Suprapubic skin (tissue), 4 donors: ENCODE measurements around the gene SMG6. TPM values are rescaled to one million over a fixed set of nuclear protein-coding genes. Genes with fewer than 3 reads are reported as not detected.

Experiments used
- DNase-seq, 2 donors: peaks; one replicate each; pipeline ENCODE4 v3.0.0-alpha.2; 2019; ENCODE audit warnings: low spot score in 2 of 2
- H3K27ac ChIP-seq: fragments of 200-600 bp; sonication (generic); one replicate; pipeline ENCODE4 v1.5.1; 2019
- H3K27me3 ChIP-seq: fragments of 200-600 bp; sonication (generic); one replicate; pipeline ENCODE4 v1.5.1; 2019
- H3K36me3 ChIP-seq: fragments of 200-600 bp; sonication (generic); one replicate; pipeline ENCODE4 v1.5.1; 2019
- H3K4me1 ChIP-seq: fragments of 200-600 bp; sonication (generic); one replicate; pipeline ENCODE4 v1.5.1; 2019
- H3K4me3 ChIP-seq: fragments of 200-600 bp; sonication (generic); one replicate; pipeline ENCODE4 v1.5.1; 2019; ENCODE audit warnings: mild to moderate bottlenecking
- H3K9me3 ChIP-seq: fragments of 200-600 bp; sonication (generic); one replicate; pipeline ENCODE4 v1.5.1; 2019
- CTCF ChIP-seq, 2 donors: fragments of 200-600 bp in 1 of 2; fragments of 450-650 bp in 1 of 2; sonication (generic) in 1 of 2; IDR thresholded peaks; one replicate each; pipeline ENCODE4 v1.5.1; 2016 to 2019; ENCODE audit warnings: antibody characterized with exemption in 2 of 2, mild to moderate bottlenecking in 1 of 2, moderate library complexity in 1 of 2
- EP300 ChIP-seq: sonication (generic); formaldehyde crosslinking; IDR thresholded peaks from one replicate; pipeline ENCODE4 v1.6.1; 2017; ENCODE audit warnings: antibody characterized with exemption
- POLR2A ChIP-seq, 2 donors: fragments of 450-650 bp; IDR thresholded peaks; one replicate each; pipeline ENCODE4 v1.6.1; 2017; ENCODE audit warnings: antibody characterized with exemption in 2 of 2, mild to moderate bottlenecking in 2 of 2, moderate library complexity in 2 of 2
- POLR2AphosphoS5 ChIP-seq, 3 donors: sonication (generic); formaldehyde crosslinking; IDR thresholded peaks; one replicate each; pipeline ENCODE4 v1.6.1; 2017; ENCODE audit warnings: antibody characterized with exemption in 3 of 3
- WGBS: methylation state at CpG from one replicate; pipeline ENCODE4 v1.1.5; 2018; 5-methylcytosine and 5-hydroxymethylcytosine counted together
- total RNA-seq, 4 donors: library from RNA; depleted of rRNA; stranded (reverse); fragments of >200 nt; gene quantifications; one replicate each; pipeline ENCODE4 v1.1.0, GENCODE V29; 2016

The SMG6 gene
- total RNA-seq, 4 donors from 2014 or later, result 29.6 to 58.6 (median 45.5) TPM

GRCh38 chr17:2292100-2292499 is 11.5 kb downstream of the SMG6 start:
- 88% methylated on average over 2 of the region's 2 CpGs for WGBS
- no peak overlapping the region for H3K27ac ChIP-seq
- H3K9me3 ChIP-seq, result no peaks in the 10 kb centered on the region
- peaks cover 85% of the 10 kb centered on the region for H3K36me3 ChIP-seq
- no peak overlapping the region for H3K4me3 ChIP-seq
- no peaks in the 10 kb centered on the region for H3K27me3 ChIP-seq
- no peaks in the 10 kb centered on the region for H3K4me1 ChIP-seq
- DNase-seq, result no peak
- TF ChIP-seq EP300, result no peak

- no peaks in the 10 kb centered on the region for H3K9me3 ChIP-seq
- peaks cover 78% of the 10 kb centered on the region for H3K36me3 ChIP-seq
- H3K4me3 ChIP-seq, result no peak overlapping the region
- no peak overlapping the region for H3K27ac ChIP-seq
- no peaks in the 10 kb centered on the region for H3K4me1 ChIP-seq
- no peak for DNase-seq
- no peaks in the 10 kb centered on the region for H3K27me3 ChIP-seq
- 96% methylated on average over 5 of the region's 5 CpGs for WGBS
- TF ChIP-seq POLR2AphosphoS5 (IDR thresholded peaks at IDR 0.05), result no peak
These were observed 13.6 kb downstream of the SMG6 start for GRCh38 chr17:2289878-2290478.

DNA sequence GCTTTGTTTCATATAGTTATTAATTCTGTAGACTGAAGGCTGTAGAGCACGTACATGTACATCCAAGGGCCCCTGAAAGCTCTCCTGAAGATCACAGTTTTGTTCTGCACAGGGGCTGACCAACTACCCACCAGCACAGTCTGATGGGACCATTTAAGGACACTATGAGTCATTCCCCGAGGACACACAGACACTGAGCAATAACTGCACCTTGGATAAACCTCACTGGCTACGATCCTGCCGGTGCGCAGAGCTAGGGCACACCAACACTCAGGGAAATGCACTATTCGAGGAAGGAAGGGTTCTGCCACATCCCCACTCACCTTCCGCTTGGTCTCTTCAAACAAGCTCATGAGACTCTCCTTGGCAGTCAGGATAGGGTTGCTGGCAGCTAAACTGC is 20.3 kb downstream of the SMG6 start:
- no peaks in the 10 kb centered on the region for H3K27me3 ChIP-seq
- peaks cover 75% of the 10 kb centered on the region for H3K36me3 ChIP-seq
- H3K27ac ChIP-seq, result no peak overlapping the region
- TF ChIP-seq POLR2A (IDR thresholded peaks at IDR 0.05) (no peak), CTCF (IDR thresholded peaks at IDR 0.05) (no peak), EP300 (no peak), POLR2AphosphoS5 (IDR thresholded peaks at IDR 0.05) (no peak)
- H3K9me3 ChIP-seq, result no peaks in the 10 kb centered on the region
- no peaks in the 10 kb centered on the region for H3K4me1 ChIP-seq
- WGBS, result 89% methylated on average over 7 of the region's 7 CpGs
- no peak for DNase-seq
- H3K4me3 ChIP-seq, result no peak overlapping the region

GRCh38 chr17:2282297-2282873 is 21.2 kb downstream of the SMG6 start:
- 61% methylated on average over 7 of the region's 7 CpGs for WGBS
- Histone ChIP-seq H3K4me3 (no peak overlapping the region), H3K27me3 (no peaks in the 10 kb centered on the region), H3K36me3 (peaks cover 69% of the 10 kb centered on the region), H3K27ac (no peak overlapping the region), H3K9me3 (no peaks in the 10 kb centered on the region), H3K4me1 (no peaks in the 10 kb centered on the region)
- DNase-seq, result no peak
- TF ChIP-seq POLR2A (IDR thresholded peaks at IDR 0.05), result no peak
- peak; percentile 47 to 48 for TF ChIP-seq CTCF (IDR thresholded peaks at IDR 0.05)

- Histone ChIP-seq H3K4me1 (no peaks in the 10 kb centered on the region), H3K27me3 (no peaks in the 10 kb centered on the region), H3K9me3 (no peaks in the 10 kb centered on the region), H3K27ac (no peak overlapping the region), H3K4me3 (no peak overlapping the region), H3K36me3 (peaks cover 69% of the 10 kb centered on the region)
- DNase-seq, result no peak
- TF ChIP-seq POLR2AphosphoS5 (IDR thresholded peaks at IDR 0.05) (no peak), EP300 (no peak), POLR2A (IDR thresholded peaks at IDR 0.05) (no peak), CTCF (IDR thresholded peaks at IDR 0.05) (no peak)
- 95% methylated on average over 9 of the region's 9 CpGs for WGBS
These were observed 23.9 kb downstream of the SMG6 start for GRCh38 chr17:2279707-2280106.

- no peaks in the 10 kb centered on the region for H3K27me3 ChIP-seq
- H3K36me3 ChIP-seq, result peaks cover 60% of the 10 kb centered on the region
- H3K4me3 ChIP-seq, result no peak overlapping the region
- no peak for DNase-seq
- no peak overlapping the region for H3K27ac ChIP-seq
- no peaks in the 10 kb centered on the region for H3K9me3 ChIP-seq
- no peak for TF ChIP-seq POLR2AphosphoS5 (IDR thresholded peaks at IDR 0.05)
- H3K4me1 ChIP-seq, result no peaks in the 10 kb centered on the region
- 92% methylated on average over 9 of the region's 9 CpGs for WGBS
These were observed 26.0 kb downstream of the SMG6 start for GRCh38 chr17:2277429-2278170.
